ENCODE data around the gene PHACTR2.
"Not testable (repeated sequence)": the region's sequence is repeated elsewhere in the genome, so short reads cannot be mapped to it uniquely, and the experiment has no call there.

The PHACTR2 gene

GRCh38 chr6:143873600-143873999 lies 195.8 kb downstream of the PHACTR2 start:
- DNase-seq, result not testable (repeated sequence)

- not testable (repeated sequence) for DNase-seq
Measured at GRCh38 chr6:143874503-143874902, 196.7 kb downstream of the PHACTR2 start.

GRCh38 chr6:143877584-143878271 lies 200.0 kb downstream of the PHACTR2 start:
- no peak for DNase-seq

GRCh38 chr6:143878272-143878760 lies 200.6 kb downstream of the PHACTR2 start:
- no peak for DNase-seq

GRCh38 chr6:143880412-143880811 lies 202.6 kb downstream of the PHACTR2 start:
- no peak for DNase-seq
